ENCODE data around the gene CYP46A1.

DNA sequence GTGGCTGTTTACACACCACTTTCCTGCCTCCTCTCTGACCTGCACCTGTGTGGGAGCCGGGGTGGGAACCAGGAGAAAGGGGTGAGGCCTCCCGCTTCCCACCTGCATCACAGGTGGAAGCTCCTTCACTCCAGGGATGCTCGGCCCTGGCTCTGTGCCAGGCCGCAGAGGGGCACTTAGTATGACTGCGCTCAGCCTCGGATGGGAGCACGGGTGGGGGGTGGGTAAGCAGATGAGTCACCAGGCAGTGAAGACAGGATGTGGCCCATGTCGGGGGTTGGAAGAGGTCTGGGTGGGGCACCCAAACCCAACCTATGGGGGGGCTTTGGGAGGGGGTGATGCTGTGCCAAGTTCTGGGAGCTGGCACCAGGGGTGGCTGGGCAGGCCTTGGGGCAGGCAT lies 7.4 kb upstream of the CYP46A1 start:
- TF ChIP-seq CTCF (conservative IDR thresholded peaks at IDR 0.05 in 1 of 2, IDR thresholded peaks at IDR 0.05 in 1 of 2; ENCODE audit: low read depth in 1 of 2, low read length in 2 of 2), result no peak
- TF ChIP-seq EZH2 (IDR thresholded peaks at IDR 0.05; ENCODE audit: low read length, missing control alignments), result no peak
